ENCODE measurements around the gene TTLL10.

DNA sequence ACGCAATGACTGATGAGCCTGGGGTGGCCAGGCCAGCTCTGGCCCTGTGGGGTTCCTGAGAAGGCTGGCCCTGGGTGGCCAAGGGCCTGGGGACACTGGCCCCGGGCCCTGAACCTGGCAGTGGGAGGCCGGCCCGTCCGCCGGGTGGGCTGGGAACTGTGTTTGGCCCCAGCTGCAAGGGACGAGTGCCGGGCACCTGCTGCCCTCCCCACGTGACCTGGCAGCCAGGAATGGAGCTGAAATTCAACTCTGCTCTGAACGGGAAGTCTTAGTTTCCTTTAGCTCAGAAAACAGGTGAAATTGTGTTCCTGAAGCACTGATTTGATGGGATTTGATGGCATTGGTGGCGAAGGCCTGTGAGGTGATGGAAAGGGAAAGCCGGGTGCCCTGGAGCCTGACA, 8.2 kb upstream of the TTLL10 start:
- TF ChIP-seq, protein P1, sequence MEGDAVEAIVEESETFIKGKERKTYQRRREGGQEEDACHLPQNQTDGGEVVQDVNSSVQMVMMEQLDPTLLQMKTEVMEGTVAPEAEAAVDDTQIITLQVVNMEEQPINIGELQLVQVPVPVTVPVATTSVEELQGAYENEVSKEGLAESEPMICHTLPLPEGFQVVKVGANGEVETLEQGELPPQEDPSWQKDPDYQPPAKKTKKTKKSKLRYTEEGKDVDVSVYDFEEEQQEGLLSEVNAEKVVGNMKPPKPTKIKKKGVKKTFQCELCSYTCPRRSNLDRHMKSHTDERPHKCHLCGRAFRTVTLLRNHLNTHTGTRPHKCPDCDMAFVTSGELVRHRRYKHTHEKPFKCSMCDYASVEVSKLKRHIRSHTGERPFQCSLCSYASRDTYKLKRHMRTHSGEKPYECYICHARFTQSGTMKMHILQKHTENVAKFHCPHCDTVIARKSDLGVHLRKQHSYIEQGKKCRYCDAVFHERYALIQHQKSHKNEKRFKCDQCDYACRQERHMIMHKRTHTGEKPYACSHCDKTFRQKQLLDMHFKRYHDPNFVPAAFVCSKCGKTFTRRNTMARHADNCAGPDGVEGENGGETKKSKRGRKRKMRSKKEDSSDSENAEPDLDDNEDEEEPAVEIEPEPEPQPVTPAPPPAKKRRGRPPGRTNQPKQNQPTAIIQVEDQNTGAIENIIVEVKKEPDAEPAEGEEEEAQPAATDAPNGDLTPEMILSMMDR (IDR thresholded peaks at IDR 0.05) = no peak
- TF ChIP-seq POLR2A (IDR thresholded peaks at IDR 0.05) (no peak), POLR2AphosphoS5 (IDR thresholded peaks at IDR 0.05) (no peak), EP300 (IDR thresholded peaks at IDR 0.05) (no peak)
